HepG2 (cell line): ENCODE results near the gene ABCG8. TPM values are rescaled to one million over a fixed set of nuclear protein-coding genes. Genes with fewer than 3 reads are reported as not detected.
A peak's percentile ranks its signal among the peaks of the same experiment; 100 is the strongest.

Experiments used
- CEBPZ ChIP-seq: IDR thresholded peaks from 2 replicates; pipeline ENCODE4 v1.6.1; 2012; ENCODE audit warnings: low read length, improper control_type of control experiment
- GATAD2A ChIP-seq: IDR thresholded peaks from 2 replicates; pipeline ENCODE4 v1.6.1; 2016
- MBD4 ChIP-seq: IDR thresholded peaks from 2 replicates; pipeline ENCODE4 v1.6.1; 2012; ENCODE audit warnings: low read length, inconsistent platforms, borderline replicate concordance
- MLX ChIP-seq: IDR thresholded peaks from 2 replicates; pipeline ENCODE4 v1.6.1; 2016
- NFIB ChIP-seq: sonication (generic); formaldehyde crosslinking; IDR thresholded peaks from 2 replicates; pipeline ENCODE4 v1.9.0; 2021; ENCODE audit warnings: missing genetic modification reagents, mild to moderate bottlenecking, borderline replicate concordance
- RAD51 ChIP-seq: fragments of 450-650 bp; IDR thresholded peaks from 2 replicates; pipeline ENCODE4 v1.6.1; 2016; ENCODE audit warnings: borderline replicate concordance
- TRIM22 ChIP-seq: fragments of 450-650 bp; IDR thresholded peaks from 2 replicates; pipeline ENCODE4 v1.6.1; 2017
- ZNF329 ChIP-seq: sonication (generic); formaldehyde crosslinking; IDR thresholded peaks from 2 replicates; pipeline ENCODE4 v1.9.0; 2021; ENCODE audit warnings: low read depth, mild to moderate bottlenecking, missing genetic modification reagents
- ZNF382 ChIP-seq: sonication (generic); formaldehyde crosslinking; IDR thresholded peaks from 2 replicates; pipeline ENCODE4 v1.5.0; 2020; ENCODE audit warnings: missing genetic modification reagents, mild to moderate bottlenecking, borderline replicate concordance
- ZNF460 ChIP-seq: sonication (generic); formaldehyde crosslinking; IDR thresholded peaks from 2 replicates; pipeline ENCODE4 v1.5.1; 2020; ENCODE audit warnings: missing genetic modification reagents, mild to moderate bottlenecking, borderline replicate concordance
- ZNF644 ChIP-seq: IDR thresholded peaks from 2 replicates; pipeline ENCODE4 v1.6.1; 2016; ENCODE audit warnings: low read depth
- ZNF775 ChIP-seq: sonication (generic); formaldehyde crosslinking; IDR thresholded peaks from 2 replicates; pipeline ENCODE4 v1.4.0; 2020; ENCODE audit warnings: missing genetic modification reagents, mild to moderate bottlenecking, moderate library complexity, borderline replicate concordance
- ZNF839 ChIP-seq: sonication (generic); formaldehyde crosslinking; IDR thresholded peaks from 2 replicates; pipeline ENCODE4 v1.4.0; 2020; ENCODE audit warnings: missing genetic modification reagents, mild to moderate bottlenecking, borderline replicate concordance
- ZXDC ChIP-seq: sonication (generic); formaldehyde crosslinking; IDR thresholded peaks from 2 replicates; pipeline ENCODE4 v1.5.0; 2020; ENCODE audit warnings: mild to moderate bottlenecking, missing genetic modification reagents
- polyA plus RNA-seq, 8 experiments: library from polyadenylated mRNA; depleted of rRNA in 3 of 8; stranded (reverse) in 7 of 8; unstranded in 1 of 8; fragments of >200 nt; fragmentation: Illumina TruSeq in 4 of 8; extraction: Trizol in 4 of 8; gene quantifications; 2 replicates each; pipeline versions ENCODE4 v1.2.1 to v1.2.3, GENCODE V29; 2011 to 2016; ENCODE audit warnings: low read depth in 4 of 8, missing spikeins in 1 of 8, mixed read lengths in 1 of 8; ENCODE audit not compliant: insufficient read depth in 1 of 8
- total RNA-seq, 5 experiments: library from RNA; depleted of rRNA; stranded (reverse); fragments of >200 nt; fragmentation: Illumina TruSeq; extraction: Trizol; gene quantifications; 2 replicates each; pipeline ENCODE4 v1.2.3, GENCODE V29; 2016; ENCODE audit warnings: low read depth in 1 of 5
- TF ChIP-seq, protein P1 (sequence below): sonication (generic); formaldehyde crosslinking; IDR thresholded peaks from 2 replicates; pipeline ENCODE4 v1.8.1; 2023; ENCODE audit warnings: mild to moderate bottlenecking, moderate library complexity, missing genetic modification reagents

The ABCG8 gene
- total and polyA plus RNA-seq, 2 of the 13 experiments (the other 11 are each of a cell fraction or from before 2014, with no cell fraction given), result 8.1 to 8.8 TPM

- no peak for TF ChIP-seq CEBPZ
- TF ChIP-seq MBD4, result no peak
- no peak for TF ChIP-seq ZNF644
- TF ChIP-seq ZNF839, result no peak
- no peak for TF ChIP-seq ZNF775 (CRISPR knock-in tag)
- TF ChIP-seq ZNF382 (CRISPR knock-in tag), result no peak
- TF ChIP-seq MLX, result no peak
- no peak for TF ChIP-seq ZXDC (CRISPR knock-in tag)
- no peak for TF ChIP-seq NFIB (CRISPR knock-in tag)
- TF ChIP-seq GATAD2A, result peak; percentile 43
- no peak for TF ChIP-seq RAD51
- TF ChIP-seq TRIM22, result no peak
- TF ChIP-seq ZNF329, result no peak
- no peak for TF ChIP-seq ZNF460 (CRISPR knock-in tag)
- TF ChIP-seq, protein P1, sequence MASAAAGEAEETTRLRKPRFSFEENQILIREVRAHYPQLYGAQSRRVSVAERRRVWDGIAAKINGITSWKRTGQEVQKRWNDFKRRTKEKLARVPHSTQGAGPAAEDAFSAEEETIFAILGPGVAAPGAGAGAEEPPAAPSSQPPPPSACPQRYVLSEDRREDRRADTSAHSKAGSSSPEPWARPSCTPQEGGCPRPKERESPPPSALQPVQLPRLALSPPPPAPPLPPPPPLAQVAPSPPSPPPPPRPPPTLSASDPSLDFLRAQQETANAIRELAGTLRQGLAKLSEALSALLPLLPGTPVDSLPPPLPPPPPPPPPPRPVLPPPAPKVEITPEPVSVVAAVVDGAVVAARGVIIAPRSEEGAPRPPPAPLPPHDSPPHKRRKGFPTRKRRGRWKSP, result no peak
Observed at GRCh38 chr2:43877782-43878464, 39.2 kb downstream of the ABCG8 start (continued).
